NB4 (cell line): ENCODE results near the gene HS6ST3.
"Not testable (repeated sequence)": the region's sequence is repeated elsewhere in the genome, so short reads cannot be mapped to it uniquely, and the experiment has no call there.

Source experiments
- DNase-seq: peaks from one replicate; pipeline ENCODE4 v3.0.0; 2010; ENCODE audit warnings: low read depth
- H3K4me3 ChIP-seq: one replicate; pipeline ENCODE4 v1.5.1; 2011; ENCODE audit warnings: mild to moderate bottlenecking, low read depth, low read length, moderate library complexity
- MYC ChIP-seq: IDR thresholded peaks from 2 replicates; pipeline ENCODE4 v1.6.1; 2011; ENCODE audit warnings: low read depth, low read length
- POLR2A ChIP-seq: IDR thresholded peaks from 2 replicates; pipeline ENCODE4 v1.6.1; 2011; ENCODE audit warnings: mild to moderate bottlenecking; ENCODE audit not compliant: insufficient read length; ENCODE audit errors: extremely low read depth
- TF ChIP-seq, protein P1 (sequence below): IDR thresholded peaks from 2 replicates; pipeline ENCODE4 v1.6.1; 2011; ENCODE audit warnings: low read depth, low read length
- TF ChIP-seq, protein P2 (sequence below): IDR thresholded peaks from one replicate; pipeline ENCODE4 v1.5.1; 2012; ENCODE audit warnings: low read depth, low read length

Gene HS6ST3

DNA sequence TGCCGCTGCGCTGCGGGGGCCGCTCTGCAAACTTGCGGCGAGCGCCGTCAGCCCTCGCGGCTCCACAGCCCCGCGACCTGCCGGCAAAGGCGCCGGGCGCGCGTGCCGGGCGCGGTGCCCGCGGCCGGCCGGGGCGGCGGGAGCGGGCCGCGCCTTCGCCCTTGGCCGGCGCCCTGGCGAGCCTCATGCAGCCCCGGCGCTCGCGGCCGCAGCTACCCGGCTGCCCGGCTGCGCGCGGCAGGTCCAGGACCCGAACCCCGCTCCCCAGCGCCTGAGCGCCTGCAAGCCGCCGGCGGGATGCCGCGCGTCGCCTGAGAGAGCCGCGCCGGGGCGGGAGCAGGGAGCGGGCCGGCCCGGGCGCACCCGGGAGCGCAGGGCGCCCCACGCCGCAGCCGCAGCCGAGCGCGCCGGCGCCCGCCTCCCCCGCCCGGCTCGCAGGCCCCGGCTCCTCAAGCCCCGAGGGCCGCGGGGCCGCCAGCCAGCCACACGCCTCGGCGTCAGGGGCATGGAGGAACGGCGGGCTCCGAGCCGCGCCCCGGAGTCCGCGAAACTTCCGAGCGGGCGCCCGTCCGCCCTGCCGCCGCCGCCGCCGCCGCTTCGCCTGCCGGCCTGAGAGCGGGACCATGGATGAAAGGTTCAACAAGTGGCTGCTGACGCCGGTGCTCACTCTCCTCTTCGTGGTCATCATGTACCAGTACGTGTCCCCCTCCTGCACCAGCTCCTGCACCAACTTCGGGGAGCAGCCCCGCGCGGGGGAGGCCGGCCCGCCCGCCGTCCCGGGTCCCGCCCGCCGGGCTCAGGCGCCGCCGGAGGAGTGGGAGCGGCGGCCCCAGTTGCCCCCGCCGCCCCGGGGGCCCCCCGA is 564 bp downstream of the HS6ST3 start:
- no peak for DNase-seq
- no peak for TF ChIP-seq MYC
- TF ChIP-seq, protein P1, sequence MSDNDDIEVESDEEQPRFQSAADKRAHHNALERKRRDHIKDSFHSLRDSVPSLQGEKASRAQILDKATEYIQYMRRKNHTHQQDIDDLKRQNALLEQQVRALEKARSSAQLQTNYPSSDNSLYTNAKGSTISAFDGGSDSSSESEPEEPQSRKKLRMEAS: no peak
- TF ChIP-seq, protein P2, sequence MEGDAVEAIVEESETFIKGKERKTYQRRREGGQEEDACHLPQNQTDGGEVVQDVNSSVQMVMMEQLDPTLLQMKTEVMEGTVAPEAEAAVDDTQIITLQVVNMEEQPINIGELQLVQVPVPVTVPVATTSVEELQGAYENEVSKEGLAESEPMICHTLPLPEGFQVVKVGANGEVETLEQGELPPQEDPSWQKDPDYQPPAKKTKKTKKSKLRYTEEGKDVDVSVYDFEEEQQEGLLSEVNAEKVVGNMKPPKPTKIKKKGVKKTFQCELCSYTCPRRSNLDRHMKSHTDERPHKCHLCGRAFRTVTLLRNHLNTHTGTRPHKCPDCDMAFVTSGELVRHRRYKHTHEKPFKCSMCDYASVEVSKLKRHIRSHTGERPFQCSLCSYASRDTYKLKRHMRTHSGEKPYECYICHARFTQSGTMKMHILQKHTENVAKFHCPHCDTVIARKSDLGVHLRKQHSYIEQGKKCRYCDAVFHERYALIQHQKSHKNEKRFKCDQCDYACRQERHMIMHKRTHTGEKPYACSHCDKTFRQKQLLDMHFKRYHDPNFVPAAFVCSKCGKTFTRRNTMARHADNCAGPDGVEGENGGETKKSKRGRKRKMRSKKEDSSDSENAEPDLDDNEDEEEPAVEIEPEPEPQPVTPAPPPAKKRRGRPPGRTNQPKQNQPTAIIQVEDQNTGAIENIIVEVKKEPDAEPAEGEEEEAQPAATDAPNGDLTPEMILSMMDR: no peak
- TF ChIP-seq POLR2A: no peak
- no peak overlapping the region for H3K4me3 ChIP-seq

DNA sequence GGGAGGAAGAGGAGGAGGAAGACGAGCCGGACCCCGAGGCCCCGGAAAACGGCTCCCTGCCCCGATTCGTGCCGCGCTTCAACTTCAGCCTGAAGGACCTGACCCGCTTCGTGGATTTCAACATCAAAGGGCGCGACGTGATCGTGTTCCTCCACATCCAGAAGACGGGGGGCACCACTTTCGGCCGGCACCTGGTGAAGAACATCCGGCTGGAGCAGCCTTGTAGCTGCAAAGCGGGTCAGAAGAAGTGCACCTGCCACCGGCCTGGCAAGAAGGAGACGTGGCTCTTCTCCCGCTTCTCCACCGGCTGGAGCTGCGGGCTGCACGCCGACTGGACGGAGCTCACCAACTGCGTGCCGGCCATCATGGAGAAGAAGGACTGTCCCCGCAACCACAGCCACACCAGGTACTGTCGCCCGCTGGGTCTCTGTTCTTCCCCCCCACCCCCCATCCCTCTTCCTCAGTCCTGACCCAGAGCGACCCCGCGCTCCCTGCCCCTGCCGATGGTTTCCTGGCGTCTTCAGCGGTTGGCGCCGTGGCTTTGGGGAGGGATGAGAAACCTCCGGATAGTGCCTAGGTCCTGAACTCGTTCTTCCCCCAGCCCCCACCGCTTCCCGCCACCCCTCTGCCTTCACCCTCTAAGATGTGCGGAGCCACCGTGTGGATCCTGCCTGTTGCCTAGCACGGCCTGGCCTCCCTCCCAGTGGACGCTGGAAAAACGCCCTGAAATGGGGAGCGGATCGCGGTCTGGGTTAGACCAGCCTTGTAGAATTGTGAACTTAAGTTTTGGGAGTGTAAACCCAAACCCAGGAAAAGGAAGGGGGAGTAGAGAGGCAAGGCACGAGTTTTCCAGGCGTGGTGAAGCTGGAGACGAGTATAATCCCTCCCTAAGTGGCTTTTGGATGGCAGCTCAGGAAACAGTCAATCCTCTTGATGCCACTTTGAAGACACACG is 1.5 kb downstream of the HS6ST3 start:
- TF ChIP-seq POLR2A (no peak), MYC (no peak)
- TF ChIP-seq, protein P2: no peak
- TF ChIP-seq, protein P1: no peak
- no peak overlapping the region for H3K4me3 ChIP-seq
- no peak for DNase-seq

DNA sequence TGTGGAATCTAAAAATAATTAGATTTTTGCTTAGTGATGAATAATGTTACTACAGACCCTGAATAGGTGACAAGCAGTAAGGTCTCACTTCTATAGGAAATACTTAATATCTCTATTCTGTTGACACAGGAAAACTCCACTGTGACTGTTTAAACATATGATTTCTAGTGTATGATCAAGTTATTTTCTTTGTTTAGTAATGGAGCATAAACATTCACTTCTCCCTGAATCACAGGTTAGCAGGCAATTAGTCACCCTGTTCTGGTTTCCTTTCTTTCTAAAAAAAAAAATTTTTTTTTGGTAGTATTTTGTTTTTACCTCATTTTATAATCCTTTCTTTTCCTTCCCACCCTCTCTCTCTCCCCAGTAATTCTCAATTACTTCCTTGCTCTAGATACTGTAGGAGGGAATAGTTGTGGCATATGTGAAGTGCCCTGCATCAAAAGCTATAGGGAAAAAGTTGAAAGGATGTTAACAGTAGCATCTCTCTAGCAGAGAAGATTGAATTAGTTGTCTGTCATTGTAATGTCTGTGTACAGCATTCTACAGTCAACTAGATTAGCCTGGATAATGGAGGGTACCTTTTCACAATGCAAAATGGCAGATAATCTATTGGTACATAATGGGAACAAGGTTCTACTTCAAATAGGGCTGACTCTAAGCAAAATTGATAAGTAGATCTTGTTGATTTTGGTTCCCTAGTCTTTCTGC is 3.5 kb downstream of the HS6ST3 start:
- TF ChIP-seq, protein P2: no peak
- no peak for TF ChIP-seq MYC
- TF ChIP-seq POLR2A: no peak
- TF ChIP-seq, protein P1: no peak
- no peak overlapping the region for H3K4me3 ChIP-seq
- no peak for DNase-seq

DNA sequence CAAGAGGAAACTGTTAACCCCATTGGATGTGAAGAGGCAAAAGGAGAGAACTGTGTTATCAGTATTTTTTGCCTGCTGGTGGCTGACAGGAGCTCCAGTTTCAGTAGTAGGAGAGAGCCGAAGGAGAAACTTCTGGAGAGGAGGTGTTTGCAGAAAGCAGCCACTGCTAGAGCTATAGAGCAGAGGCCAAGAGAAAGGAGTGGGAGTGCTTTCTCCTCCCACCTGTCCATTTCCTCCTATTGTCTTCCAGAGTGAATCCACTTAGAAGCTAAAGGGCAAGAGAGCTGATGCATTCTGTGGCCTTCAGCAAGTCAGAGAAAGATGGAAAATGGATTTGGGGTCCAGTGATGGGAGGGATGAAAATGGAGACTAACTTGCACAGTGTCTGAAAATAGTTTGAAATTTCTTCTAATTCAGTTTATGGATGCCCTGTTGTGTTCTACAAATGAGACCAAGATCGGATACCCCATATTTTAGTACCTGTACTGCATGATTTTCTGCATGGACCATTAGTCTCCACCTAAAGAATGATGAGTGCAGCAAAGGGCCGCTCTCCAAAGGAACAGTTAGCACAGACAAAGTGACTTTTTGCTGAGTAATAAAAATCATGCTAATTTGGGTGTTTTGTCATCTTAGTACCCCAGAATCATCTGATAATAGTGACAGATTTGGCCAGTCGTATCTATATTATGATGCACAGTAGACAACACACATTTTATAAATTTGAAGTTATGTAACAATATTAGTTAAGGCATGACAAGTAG is 10.7 kb downstream of the HS6ST3 start:
- DNase-seq: no peak
- TF ChIP-seq, protein P2: no peak
- TF ChIP-seq POLR2A (no peak), MYC (no peak)
- TF ChIP-seq, protein P1: no peak
- no peak overlapping the region for H3K4me3 ChIP-seq

DNA sequence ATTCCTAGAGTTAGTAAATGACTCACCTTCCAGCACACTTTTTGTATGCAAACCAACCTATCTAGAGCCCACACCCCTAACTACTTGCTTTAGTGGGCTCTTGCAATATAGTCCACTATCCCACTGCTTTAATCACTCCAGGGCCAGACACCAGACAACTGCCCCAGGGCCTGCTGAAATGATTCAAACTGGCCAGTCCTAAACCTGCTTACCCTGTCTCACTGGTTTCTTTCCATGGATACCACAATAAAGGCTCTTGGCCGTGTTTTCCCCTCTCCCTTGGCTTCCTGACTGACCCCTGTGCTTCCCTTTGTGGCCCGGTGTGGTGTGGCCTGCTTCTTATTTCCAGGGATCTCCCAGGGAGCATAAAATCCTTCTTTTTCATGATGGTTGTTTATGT is 14.6 kb downstream of the HS6ST3 start:
- DNase-seq: no peak
- TF ChIP-seq, protein P2: no peak
- TF ChIP-seq, protein P1: no peak
- TF ChIP-seq MYC: no peak
- no peak for TF ChIP-seq POLR2A
- no peak overlapping the region for H3K4me3 ChIP-seq

DNA sequence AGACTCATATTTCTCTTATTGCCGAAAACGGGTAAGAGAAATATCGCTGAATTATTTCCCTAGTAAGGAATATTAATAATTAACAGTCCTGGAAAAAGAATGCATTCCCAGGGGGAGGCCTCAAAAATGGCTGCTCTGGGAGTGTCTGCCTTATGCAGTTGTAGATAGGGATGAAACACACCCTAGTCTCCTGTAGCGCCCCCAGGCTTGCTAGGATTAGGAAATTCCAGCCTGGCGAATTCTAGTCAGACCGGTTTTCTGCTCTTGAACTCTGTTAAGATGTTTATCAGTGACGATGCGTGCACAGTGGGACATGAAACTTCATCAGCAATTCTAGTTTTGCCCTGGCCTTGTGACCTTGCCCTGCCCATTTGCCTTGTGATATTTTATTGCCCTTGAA is 18.2 kb downstream of the HS6ST3 start:
- not testable (repeated sequence) for H3K4me3 ChIP-seq, DNase-seq
